ENCODE measurements around the gene DHRSX. TPM values are rescaled to one million over a fixed set of nuclear protein-coding genes. Genes with fewer than 3 reads are reported as not detected.

DHRSX gene
- total RNA-seq, 1 experiment from 2014 or later: 21.5 TPM

- H3K4me1 Mint-ChIP-seq (ENCODE audit: low read depth, unreplicated experiment): no peaks in the 10 kb centered on the region
- H3K36me3 Mint-ChIP-seq (ENCODE audit: insufficient read depth, unreplicated experiment): no peaks in the 10 kb centered on the region
- H3K27me3 Mint-ChIP-seq (ENCODE audit: unreplicated experiment): no peaks in the 10 kb centered on the region
- no peak for DNase-seq
- intact Hi-C loops (cut with micrococcal nuclease; ENCODE audit: unreplicated experiment): no loop called here
- no peak overlapping the region for H3K4me3 Mint-ChIP-seq (ENCODE audit: low read depth, unreplicated experiment)
- CTCF ChIA-PET: no interaction called here
- TF ChIP-seq CTCF (IDR thresholded peaks at IDR 0.05; ENCODE audit: unreplicated experiment): no peak
- no TSS peak for BruUV-seq (replicated peaks)
- H3K9me3 Mint-ChIP-seq (ENCODE audit: low read depth, unreplicated experiment): peaks cover 4% of the 10 kb centered on the region
- no peak overlapping the region for H3K27ac Mint-ChIP-seq (ENCODE audit: unreplicated experiment)
Observed at GRCh38 chrX:2176733-2177132, 324.0 kb downstream of the DHRSX start.

- no peak for DNase-seq
- intact Hi-C loops (cut with micrococcal nuclease; ENCODE audit: unreplicated experiment): no loop called here
- TF ChIP-seq CTCF (IDR thresholded peaks at IDR 0.05; ENCODE audit: unreplicated experiment): no peak
- CTCF ChIA-PET: no interaction called here
- Mint-ChIP-seq H3K27ac (ENCODE audit: unreplicated experiment) (no peak overlapping the region), H3K36me3 (ENCODE audit: insufficient read depth, unreplicated experiment) (no peaks in the 10 kb centered on the region), H3K4me1 (ENCODE audit: low read depth, unreplicated experiment) (no peaks in the 10 kb centered on the region), H3K9me3 (ENCODE audit: low read depth, unreplicated experiment) (peaks cover 4% of the 10 kb centered on the region), H3K4me3 (ENCODE audit: low read depth, unreplicated experiment) (no peak overlapping the region), H3K27me3 (ENCODE audit: unreplicated experiment) (no peaks in the 10 kb centered on the region)
- BruUV-seq (replicated peaks): no TSS peak
Observed at GRCh38 chrX:2176274-2176673, 324.5 kb downstream of the DHRSX start.

- H3K27ac Mint-ChIP-seq (ENCODE audit: unreplicated experiment): no peak overlapping the region
- H3K27me3 Mint-ChIP-seq (ENCODE audit: unreplicated experiment): no peaks in the 10 kb centered on the region
- no peaks in the 10 kb centered on the region for H3K4me1 Mint-ChIP-seq (ENCODE audit: low read depth, unreplicated experiment)
- no TSS peak for BruUV-seq (replicated peaks)
- H3K9me3 Mint-ChIP-seq (ENCODE audit: low read depth, unreplicated experiment): peaks cover 4% of the 10 kb centered on the region
- no peaks in the 10 kb centered on the region for H3K36me3 Mint-ChIP-seq (ENCODE audit: insufficient read depth, unreplicated experiment)
- intact Hi-C loops (cut with micrococcal nuclease; ENCODE audit: unreplicated experiment): no loop called here
- DNase-seq: no peak
- CTCF ChIA-PET: no interaction called here
- no peak overlapping the region for H3K4me3 Mint-ChIP-seq (ENCODE audit: low read depth, unreplicated experiment)
- no peak for TF ChIP-seq CTCF (IDR thresholded peaks at IDR 0.05; ENCODE audit: unreplicated experiment)
Observed at GRCh38 chrX:2172359-2172758, 328.4 kb downstream of the DHRSX start.

Other genes starting within 250 kb of the DHRSX start
- 15.1 and 17.3 TPM in 2 replicates for gene ZBED1, start within 50 bp of the DHRSX start, total RNA-seq (2022)
- gene CD99, start 190.3 kb upstream of the DHRSX start, total RNA-seq (2022): 51.2 and 73.9 TPM in 2 replicates